ENCODE results near the gene DPP10. TPM values are rescaled to one million over a fixed set of nuclear protein-coding genes. Genes with fewer than 3 reads are reported as not detected.

DPP10 gene
- total RNA-seq, 3 donors from 2014 or later (not counting 1 experiment from before 2014, with no cell fraction given) = not detected

DNA sequence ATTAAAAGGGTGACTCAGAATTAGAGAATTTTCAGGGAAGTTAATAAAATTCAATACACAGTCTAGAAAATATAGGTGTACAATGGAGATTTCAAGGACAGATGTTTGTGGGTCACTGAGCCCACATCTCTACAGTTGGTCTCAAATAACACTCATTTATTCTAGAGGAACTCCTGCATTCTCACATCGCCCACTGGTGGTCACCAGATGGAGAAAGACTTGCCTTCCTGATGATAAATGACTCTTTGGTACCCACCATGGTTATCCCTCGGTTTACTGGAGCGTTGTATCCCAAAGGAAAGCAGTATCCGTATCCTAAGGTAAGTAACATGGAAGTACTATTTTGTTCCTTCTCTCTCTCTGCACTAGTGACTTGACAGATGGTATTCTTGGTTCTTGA, 1297.1 kb downstream of the DPP10 start:
- Mint-ChIP-seq H3K36me3 (peaks cover 14% of the 10 kb centered on the region), H3K4me3 (no peak overlapping the region), H3K27me3 (ENCODE audit: low read depth in 2 of 2) (no peaks in the 10 kb centered on the region), H3K9me3 (peaks cover 11 to 25% of the 10 kb centered on the region in 2 donors), H3K4me1 (no peaks in the 10 kb centered on the region), H3K27ac (no peak overlapping the region)
- Histone ChIP-seq H3K9me3 (ENCODE audit: control insufficient read depth, insufficient read depth, low read length) (peaks cover 3% of the 10 kb centered on the region), H3K4me1 (ENCODE audit: control insufficient read depth, insufficient read depth, low read length) (no peaks in the 10 kb centered on the region), H3K27me3 (ENCODE audit: control insufficient read depth, insufficient read depth, low read length) (no peaks in the 10 kb centered on the region), H3K4me3 (ENCODE audit: low read length) (no peak overlapping the region), H3K36me3 (ENCODE audit: control insufficient read depth, insufficient read depth, low read length) (no peaks in the 10 kb centered on the region), H3K27ac (ENCODE audit: low read length) (no peak overlapping the region)
- intact Hi-C loops (cut with micrococcal nuclease) = no loop called here
- WGBS (ENCODE audit: insufficient coverage) = 80% methylated on average over 4 of the region's 4 CpGs
- TF ChIP-seq, protein P1, sequence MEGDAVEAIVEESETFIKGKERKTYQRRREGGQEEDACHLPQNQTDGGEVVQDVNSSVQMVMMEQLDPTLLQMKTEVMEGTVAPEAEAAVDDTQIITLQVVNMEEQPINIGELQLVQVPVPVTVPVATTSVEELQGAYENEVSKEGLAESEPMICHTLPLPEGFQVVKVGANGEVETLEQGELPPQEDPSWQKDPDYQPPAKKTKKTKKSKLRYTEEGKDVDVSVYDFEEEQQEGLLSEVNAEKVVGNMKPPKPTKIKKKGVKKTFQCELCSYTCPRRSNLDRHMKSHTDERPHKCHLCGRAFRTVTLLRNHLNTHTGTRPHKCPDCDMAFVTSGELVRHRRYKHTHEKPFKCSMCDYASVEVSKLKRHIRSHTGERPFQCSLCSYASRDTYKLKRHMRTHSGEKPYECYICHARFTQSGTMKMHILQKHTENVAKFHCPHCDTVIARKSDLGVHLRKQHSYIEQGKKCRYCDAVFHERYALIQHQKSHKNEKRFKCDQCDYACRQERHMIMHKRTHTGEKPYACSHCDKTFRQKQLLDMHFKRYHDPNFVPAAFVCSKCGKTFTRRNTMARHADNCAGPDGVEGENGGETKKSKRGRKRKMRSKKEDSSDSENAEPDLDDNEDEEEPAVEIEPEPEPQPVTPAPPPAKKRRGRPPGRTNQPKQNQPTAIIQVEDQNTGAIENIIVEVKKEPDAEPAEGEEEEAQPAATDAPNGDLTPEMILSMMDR (IDR thresholded peaks at IDR 0.05) = no peak
- ATAC-seq (no peak), DNase-seq (no peak)

DNA sequence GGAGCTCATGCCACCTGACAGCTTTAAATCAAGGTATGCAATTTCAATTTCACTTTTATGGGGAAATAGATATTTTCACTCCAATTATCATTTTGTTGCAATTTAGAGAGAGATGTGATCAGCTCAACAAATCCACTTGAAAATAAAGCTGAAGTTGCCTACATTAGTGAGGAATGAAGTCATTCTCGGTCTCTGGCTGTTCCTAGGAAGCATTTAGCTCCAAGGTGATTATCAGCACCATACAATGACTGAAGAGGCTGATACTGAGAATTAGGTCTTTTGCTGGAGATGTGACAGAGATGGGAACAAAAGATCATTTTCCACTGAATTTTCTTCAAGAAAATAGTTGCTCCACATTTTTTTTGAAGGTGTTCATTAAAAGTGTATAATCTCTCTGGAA, 1303.7 kb downstream of the DPP10 start:
- Histone ChIP-seq H3K36me3 (ENCODE audit: control insufficient read depth, insufficient read depth, low read length) (no peaks in the 10 kb centered on the region), H3K27ac (ENCODE audit: low read length) (no peak overlapping the region), H3K4me3 (ENCODE audit: low read length) (no peak overlapping the region), H3K27me3 (ENCODE audit: control insufficient read depth, insufficient read depth, low read length) (no peaks in the 10 kb centered on the region), H3K4me1 (ENCODE audit: control insufficient read depth, insufficient read depth, low read length) (no peaks in the 10 kb centered on the region), H3K9me3 (ENCODE audit: control insufficient read depth, insufficient read depth, low read length) (peaks cover 4% of the 10 kb centered on the region)
- no peak for DNase-seq
- Mint-ChIP-seq H3K4me3 (no peak overlapping the region), H3K27ac (no peak overlapping the region), H3K27me3 (ENCODE audit: low read depth in 2 of 2) (no peaks in the 10 kb centered on the region), H3K36me3 (no peaks in the 10 kb centered on the region), H3K9me3 (peaks cover 7 to 14% of the 10 kb centered on the region in 2 donors), H3K4me1 (no peaks in the 10 kb centered on the region)
- 58% methylated on average over 1 of the region's 1 CpG for WGBS (ENCODE audit: insufficient coverage)
- intact Hi-C loops (cut with micrococcal nuclease) = no loop called here
- no peak for ATAC-seq
- TF ChIP-seq, protein P1 (IDR thresholded peaks at IDR 0.05) = no peak

DNA sequence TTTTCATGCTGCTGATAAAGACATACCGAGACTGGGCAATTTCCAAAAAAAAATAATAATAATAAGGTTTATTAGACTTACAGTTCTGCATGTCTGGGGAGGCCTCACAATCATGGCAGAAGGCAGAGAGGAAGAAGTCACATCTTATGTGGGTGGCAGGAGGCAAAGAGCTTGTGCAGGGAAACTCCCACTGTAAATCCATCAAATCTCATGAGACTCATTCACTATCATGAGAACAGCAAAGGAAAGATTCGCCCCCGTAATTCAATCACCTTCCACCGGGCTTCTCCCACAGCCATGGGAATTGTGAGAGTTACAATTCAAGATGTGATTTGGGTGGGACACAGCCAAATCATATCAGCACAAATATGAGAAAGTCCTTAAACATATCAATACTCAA, 1314.8 kb downstream of the DPP10 start:
- H3K9me3 Mint-ChIP-seq = peaks cover 5 to 15% of the 10 kb centered on the region in 2 donors
- H3K4me3 ChIP-seq (ENCODE audit: low read length) = no peak overlapping the region
- H3K4me1 ChIP-seq (ENCODE audit: control insufficient read depth, insufficient read depth, low read length) = no peaks in the 10 kb centered on the region
- H3K27ac Mint-ChIP-seq = no peak overlapping the region
- intact Hi-C loops (cut with micrococcal nuclease) = no loop called here
- DNase-seq (no peak), ATAC-seq (no peak)
- WGBS (ENCODE audit: insufficient coverage) = 90% methylated on average over 2 of the region's 4 CpGs
- no peaks in the 10 kb centered on the region for H3K36me3 ChIP-seq (ENCODE audit: control insufficient read depth, insufficient read depth, low read length)
- H3K4me1 Mint-ChIP-seq = no peaks in the 10 kb centered on the region
- H3K27me3 ChIP-seq (ENCODE audit: control insufficient read depth, insufficient read depth, low read length) = no peaks in the 10 kb centered on the region
- no peaks in the 10 kb centered on the region for H3K9me3 ChIP-seq (ENCODE audit: control insufficient read depth, insufficient read depth, low read length)
- no peak overlapping the region for H3K27ac ChIP-seq (ENCODE audit: low read length)
- no peak overlapping the region for H3K4me3 Mint-ChIP-seq
- TF ChIP-seq, protein P1 (IDR thresholded peaks at IDR 0.05) = no peak
- H3K27me3 Mint-ChIP-seq (ENCODE audit: low read depth in 2 of 2) = no peaks in the 10 kb centered on the region
- H3K36me3 Mint-ChIP-seq = no peaks in the 10 kb centered on the region

DNA sequence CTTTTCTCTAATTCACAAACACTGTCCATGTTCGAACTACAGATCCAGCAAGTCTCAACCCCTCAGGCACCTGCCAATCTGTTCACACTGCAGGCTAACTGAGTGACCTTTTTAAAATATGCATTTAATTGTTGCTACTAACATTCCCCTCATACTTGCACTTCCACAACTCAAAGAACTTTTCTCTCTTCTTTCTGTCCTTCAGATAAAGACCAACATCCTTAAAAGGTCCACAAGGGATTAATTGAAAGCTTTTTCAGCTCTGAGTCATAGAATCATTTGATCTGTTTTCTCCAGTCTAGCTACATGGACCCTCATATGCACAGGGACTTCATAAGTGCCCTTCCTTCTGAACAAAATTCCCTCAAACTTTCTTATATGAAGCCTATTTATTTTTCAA, 1321.2 kb downstream of the DPP10 start:
- no peak overlapping the region for H3K27ac ChIP-seq (ENCODE audit: low read length)
- peaks cover 13% of the 10 kb centered on the region in 2 donors for H3K9me3 Mint-ChIP-seq
- H3K4me3 ChIP-seq (ENCODE audit: low read length) = no peak overlapping the region
- H3K27ac Mint-ChIP-seq = no peak overlapping the region
- 50% methylated on average over 1 of the region's 1 CpG for WGBS (ENCODE audit: insufficient coverage)
- no peaks in the 10 kb centered on the region for H3K36me3 Mint-ChIP-seq
- H3K4me1 ChIP-seq (ENCODE audit: control insufficient read depth, insufficient read depth, low read length) = no peaks in the 10 kb centered on the region
- no peak overlapping the region for H3K4me3 Mint-ChIP-seq
- no peaks in the 10 kb centered on the region for H3K4me1 Mint-ChIP-seq
- no peaks in the 10 kb centered on the region for H3K9me3 ChIP-seq (ENCODE audit: control insufficient read depth, insufficient read depth, low read length)
- intact Hi-C loops (cut with micrococcal nuclease) = no loop called here
- TF ChIP-seq, protein P1 (IDR thresholded peaks at IDR 0.05) = no peak
- H3K27me3 Mint-ChIP-seq (ENCODE audit: low read depth in 2 of 2) = no peaks in the 10 kb centered on the region
- ATAC-seq (no peak), DNase-seq (no peak)
- H3K36me3 ChIP-seq (ENCODE audit: control insufficient read depth, insufficient read depth, low read length) = no peaks in the 10 kb centered on the region
- H3K27me3 ChIP-seq (ENCODE audit: control insufficient read depth, insufficient read depth, low read length) = no peaks in the 10 kb centered on the region
